KMS-11 (cell line): ENCODE data around the gene AKIRIN1.

ENCODE experiments used
- H2AFZ ChIP-seq: fragments of 200-600 bp; sonication (generic); 2 replicates; pipeline ENCODE4 v1.6.1; 2016; ENCODE audit warnings: antibody characterized with exemption, mixed run types, low read depth
- H3K27ac ChIP-seq: fragments of 200-600 bp; sonication (generic); 2 replicates; pipeline ENCODE4 v1.6.1; 2016; ENCODE audit warnings: mild to moderate bottlenecking, mixed run types
- H3K27me3 ChIP-seq: fragments of 200-600 bp; sonication (generic); 2 replicates; pipeline ENCODE4 v1.6.1; 2017; ENCODE audit warnings: mild to moderate bottlenecking, low read depth, mixed run types, moderate library complexity; ENCODE audit not compliant: insufficient read depth
- H3K36me3 ChIP-seq: fragments of 200-600 bp; sonication (generic); 2 replicates; pipeline ENCODE4 v1.6.1; 2017; ENCODE audit warnings: mild to moderate bottlenecking, mixed run types; ENCODE audit not compliant: insufficient read depth
- H3K4me1 ChIP-seq: fragments of 200-600 bp; sonication (generic); 2 replicates; pipeline ENCODE4 v1.6.1; 2016; ENCODE audit warnings: mild to moderate bottlenecking, low read depth, mixed run types; ENCODE audit not compliant: poor library complexity, severe bottlenecking
- H3K4me2 ChIP-seq: fragments of 200-600 bp; sonication (generic); 2 replicates; pipeline ENCODE4 v1.7.0; 2016; ENCODE audit warnings: mild to moderate bottlenecking, mixed run types
- H3K4me3 ChIP-seq: fragments of 200-600 bp; sonication (generic); IDR thresholded peaks from 2 replicates; pipeline ENCODE4 v1.6.1; 2017; ENCODE audit warnings: low read depth, low read length, mixed read lengths; ENCODE audit not compliant: insufficient read depth
- H3K79me2 ChIP-seq: fragments of 200-600 bp; sonication (generic); 2 replicates; pipeline ENCODE4 v1.6.1; 2016; ENCODE audit warnings: low read depth, mixed run types; ENCODE audit not compliant: insufficient read depth
- H3K9ac ChIP-seq: fragments of 200-600 bp; sonication (generic); 2 replicates; pipeline ENCODE4 v1.6.1; 2016; ENCODE audit warnings: mild to moderate bottlenecking, mixed run types
- H4K20me1 ChIP-seq: fragments of 200-600 bp; sonication (generic); 2 replicates; pipeline ENCODE4 v1.6.1; 2016; ENCODE audit warnings: mild to moderate bottlenecking, mixed run types; ENCODE audit not compliant: insufficient read depth
- CTCF ChIP-seq: fragments of 200-600 bp; sonication (generic); conservative IDR thresholded peaks from 2 replicates; pipeline ENCODE4 v1.6.1; 2017; ENCODE audit warnings: low read depth, mild to moderate bottlenecking, antibody characterized with exemption, low read length, moderate library complexity, mixed read lengths

Gene AKIRIN1

GRCh38 chr1:38994196-38994595 is 3.1 kb downstream of the AKIRIN1 start:
- Histone ChIP-seq H3K4me1 (peaks cover 40% of the 10 kb centered on the region), H3K4me2 (no peak overlapping the region), H3K36me3 (no peaks in the 10 kb centered on the region; the same call in 1 of the 2 replicates), H3K27me3 (no peaks in the 10 kb centered on the region), H3K27ac (no peak overlapping the region), H4K20me1 (peaks cover 23% of the 10 kb centered on the region), H3K79me2 (peaks cover 79% of the 10 kb centered on the region), H3K9ac (no peak overlapping the region), H3K4me3 (no peak overlapping the region), H2AFZ (no peak overlapping the region)
- no peak for TF ChIP-seq CTCF

GRCh38 chr1:38997034-38997900 is 6.2 kb downstream of the AKIRIN1 start:
- TF ChIP-seq CTCF, result no peak
- Histone ChIP-seq H3K79me2 (peaks cover 68% of the 10 kb centered on the region), H3K36me3 (no peaks in the 10 kb centered on the region; the same call in 1 of the 2 replicates), H3K9ac (no peak overlapping the region), H3K4me2 (no peak overlapping the region; the same call in 1 of the 2 replicates), H2AFZ (no peak overlapping the region), H3K27ac (no peak overlapping the region), H3K4me3 (no peak overlapping the region), H3K27me3 (no peaks in the 10 kb centered on the region), H4K20me1 (peaks cover 20% of the 10 kb centered on the region), H3K4me1 (peaks cover 28% of the 10 kb centered on the region)

GRCh38 chr1:38997901-38998190 is 6.8 kb downstream of the AKIRIN1 start:
- Histone ChIP-seq H2AFZ (no peak overlapping the region), H3K9ac (no peak overlapping the region), H4K20me1 (peaks cover 14% of the 10 kb centered on the region), H3K27ac (no peak overlapping the region), H3K4me2 (no peak overlapping the region), H3K4me1 (peaks cover 22% of the 10 kb centered on the region), H3K4me3 (no peak overlapping the region), H3K79me2 (peaks cover 63% of the 10 kb centered on the region), H3K27me3 (no peaks in the 10 kb centered on the region), H3K36me3 (peaks cover 5% of the 10 kb centered on the region; the same call in 1 of the 2 replicates)
- TF ChIP-seq CTCF, result no peak

- TF ChIP-seq CTCF, result no peak
- no peaks in the 10 kb centered on the region for H3K27me3 ChIP-seq
- H3K4me1 ChIP-seq, result peaks cover 7% of the 10 kb centered on the region
- no peak overlapping the region for H3K9ac ChIP-seq
- no peak overlapping the region for H2AFZ ChIP-seq
- H3K4me2 ChIP-seq, result no peak overlapping the region
- peaks cover 3% of the 10 kb centered on the region; the same call in 1 of the 2 replicates for H4K20me1 ChIP-seq
- H3K36me3 ChIP-seq, result peaks cover 9% of the 10 kb centered on the region; the same call in 1 of the 2 replicates
- no peak overlapping the region for H3K27ac ChIP-seq
- no peak overlapping the region for H3K4me3 ChIP-seq
- H3K79me2 ChIP-seq, result peaks cover 23% of the 10 kb centered on the region; the same call in 1 of the 2 replicates
These were observed 10.7 kb downstream of the AKIRIN1 start for GRCh38 chr1:39001516-39002421.
